H54 (cell line): Measurements from ENCODE around the gene ERN1.
"Not testable (repeated sequence)": the region's sequence is repeated elsewhere in the genome, so short reads cannot be mapped to it uniquely, and the experiment has no call there.

Experiments
- DNase-seq: peaks from one replicate; pipeline ENCODE4 v3.0.0; 2011; ENCODE audit warnings: low spot score, mixed read lengths; ENCODE audit not compliant: insufficient read length
- FAIRE-seq: peaks from 3 replicates; lab custom pipeline; 2011; peaks lifted over from hg19 to GRCh38; lab: Jason Lieb, UNC
- POLR2A ChIP-seq: IDR thresholded peaks from 2 replicates; pipeline ENCODE4 v1.6.1; 2011; ENCODE audit warnings: low read depth, mild to moderate bottlenecking, low read length

ERN1 gene

GRCh38 chr17:64008830-64009229 is 121.1 kb downstream of the ERN1 start:
- no peak for DNase-seq
- FAIRE-seq, result no peak
- TF ChIP-seq POLR2A, result no peak

DNA sequence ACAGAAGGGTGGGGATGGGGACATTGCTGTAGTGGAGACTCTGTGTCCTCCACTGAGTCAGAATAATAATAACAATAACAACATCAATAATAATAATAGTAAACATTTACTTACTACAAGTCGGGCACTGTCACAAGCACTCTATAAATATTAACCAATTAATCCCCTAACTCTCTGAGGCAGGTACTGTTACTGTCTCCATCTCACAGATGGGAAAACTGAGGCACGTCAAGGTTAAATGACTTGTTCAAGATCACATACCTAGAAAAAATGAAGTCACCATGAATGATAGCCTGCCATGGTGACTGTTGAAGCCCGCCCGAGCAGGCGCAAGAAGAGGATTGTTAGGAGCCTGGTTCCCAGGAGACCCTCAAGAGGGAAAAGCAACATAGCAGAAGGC is 121.6 kb downstream of the ERN1 start:
- TF ChIP-seq POLR2A, result no peak
- DNase-seq, result no peak
- FAIRE-seq, result no peak

GRCh38 chr17:64007838-64008282 is 122.1 kb downstream of the ERN1 start:
- DNase-seq, result no peak
- no peak for FAIRE-seq
- no peak for TF ChIP-seq POLR2A

- not testable (repeated sequence) for DNase-seq, FAIRE-seq
Observed at GRCh38 chr17:64007089-64007837, 122.7 kb downstream of the ERN1 start.

DNA sequence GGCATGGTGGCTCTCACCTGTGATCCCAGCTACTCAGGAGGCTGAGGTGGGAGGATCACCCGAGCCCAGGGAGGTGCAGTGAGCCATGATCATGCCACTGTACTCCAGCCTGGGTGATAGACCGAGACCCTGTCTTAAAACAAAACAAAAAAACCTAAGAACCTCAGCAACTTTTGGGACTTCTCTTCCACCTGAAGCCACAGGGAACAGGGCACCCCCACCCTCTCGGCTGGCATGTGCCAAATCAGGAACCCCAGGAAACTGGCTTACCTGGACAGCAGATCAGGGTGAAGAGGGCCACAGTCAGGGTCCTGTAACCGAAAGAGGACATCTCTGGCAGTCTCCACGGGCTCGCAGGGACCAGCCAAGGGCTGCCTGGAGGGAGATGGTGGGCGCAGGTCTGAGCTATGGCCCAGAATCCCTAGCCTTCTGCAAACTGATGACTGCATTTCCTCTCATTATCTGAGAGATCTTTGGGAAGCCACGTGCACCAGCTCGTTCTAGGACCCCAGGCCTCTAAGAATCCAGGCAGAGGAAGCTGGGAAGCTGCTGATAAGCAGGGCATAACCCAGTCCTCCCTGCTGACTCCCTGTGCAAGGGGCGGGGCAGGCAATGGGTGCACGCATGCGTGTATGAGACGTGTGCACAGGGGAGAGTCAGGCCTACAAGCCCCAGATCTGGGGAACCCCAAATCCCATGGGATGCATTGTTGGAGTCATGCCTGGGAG is 123.4 kb downstream of the ERN1 start:
- no peak for TF ChIP-seq POLR2A
- no peak for DNase-seq
- no peak for FAIRE-seq

DNA sequence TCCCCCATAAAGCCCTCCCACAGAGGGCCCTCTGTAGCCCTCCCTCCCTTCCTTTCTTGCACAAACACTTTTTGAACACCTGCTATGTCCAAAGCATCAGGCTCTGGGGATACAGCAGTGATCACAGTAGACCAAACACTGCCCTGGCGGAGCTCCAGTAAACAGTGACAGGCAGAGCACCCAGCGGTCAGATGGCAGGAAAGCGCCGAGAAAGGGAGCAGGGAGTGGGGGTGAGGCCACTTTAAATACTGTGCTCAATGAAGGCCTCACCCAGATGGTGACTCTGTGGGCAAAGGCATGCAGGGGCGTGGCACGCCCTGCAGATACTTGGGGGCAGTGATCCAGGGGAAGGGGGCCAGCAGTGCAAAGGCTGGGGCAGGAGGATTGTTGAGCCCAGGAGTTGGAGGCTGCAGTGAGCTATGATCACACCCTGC is 124.2 kb downstream of the ERN1 start:
- FAIRE-seq (no peak), DNase-seq (no peak)
- no peak for TF ChIP-seq POLR2A

- no peak for TF ChIP-seq POLR2A
- FAIRE-seq (no peak), DNase-seq (no peak)
Observed at GRCh38 chr17:64004903-64005733, 124.8 kb downstream of the ERN1 start.

- no peak for TF ChIP-seq POLR2A
Observed at GRCh38 chr17:64004218-64004770, 125.7 kb downstream of the ERN1 start.

DNA sequence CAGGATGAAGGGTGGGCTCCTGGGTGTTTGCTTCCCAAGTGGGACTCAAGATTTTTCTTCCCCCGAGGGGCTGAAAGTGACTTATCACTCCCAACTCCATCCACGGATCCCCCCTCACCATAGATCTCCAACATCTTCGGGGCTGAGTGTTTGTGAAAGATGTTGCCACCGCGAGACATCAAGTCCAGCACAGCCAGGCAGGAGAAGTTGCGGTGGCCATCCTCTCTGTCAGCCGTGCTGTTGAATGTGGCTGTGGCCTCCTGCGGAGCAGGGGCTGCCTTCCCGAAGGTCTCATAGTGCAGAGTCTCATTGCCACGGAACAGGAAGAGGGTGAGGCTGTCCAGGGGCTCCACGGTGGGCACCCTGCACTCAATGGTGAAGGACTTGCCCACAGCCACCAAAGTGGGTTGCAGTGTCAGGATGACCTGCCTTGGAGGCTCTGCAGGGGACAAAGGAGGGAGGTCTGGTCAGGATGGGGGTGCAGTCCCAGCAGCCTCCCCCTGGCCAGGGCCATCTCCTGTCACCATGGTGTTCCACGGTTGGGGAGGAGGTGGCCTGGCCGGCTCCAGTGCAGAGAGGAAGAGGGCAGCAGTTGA is 126.3 kb downstream of the ERN1 start:
- DNase-seq (no peak), FAIRE-seq (no peak)
- TF ChIP-seq POLR2A, result no peak

More at GRCh38 chr17:64004218-64004770, 125.7 kb downstream of the ERN1 start:
- no peak for FAIRE-seq
- no peak for DNase-seq

DNA sequence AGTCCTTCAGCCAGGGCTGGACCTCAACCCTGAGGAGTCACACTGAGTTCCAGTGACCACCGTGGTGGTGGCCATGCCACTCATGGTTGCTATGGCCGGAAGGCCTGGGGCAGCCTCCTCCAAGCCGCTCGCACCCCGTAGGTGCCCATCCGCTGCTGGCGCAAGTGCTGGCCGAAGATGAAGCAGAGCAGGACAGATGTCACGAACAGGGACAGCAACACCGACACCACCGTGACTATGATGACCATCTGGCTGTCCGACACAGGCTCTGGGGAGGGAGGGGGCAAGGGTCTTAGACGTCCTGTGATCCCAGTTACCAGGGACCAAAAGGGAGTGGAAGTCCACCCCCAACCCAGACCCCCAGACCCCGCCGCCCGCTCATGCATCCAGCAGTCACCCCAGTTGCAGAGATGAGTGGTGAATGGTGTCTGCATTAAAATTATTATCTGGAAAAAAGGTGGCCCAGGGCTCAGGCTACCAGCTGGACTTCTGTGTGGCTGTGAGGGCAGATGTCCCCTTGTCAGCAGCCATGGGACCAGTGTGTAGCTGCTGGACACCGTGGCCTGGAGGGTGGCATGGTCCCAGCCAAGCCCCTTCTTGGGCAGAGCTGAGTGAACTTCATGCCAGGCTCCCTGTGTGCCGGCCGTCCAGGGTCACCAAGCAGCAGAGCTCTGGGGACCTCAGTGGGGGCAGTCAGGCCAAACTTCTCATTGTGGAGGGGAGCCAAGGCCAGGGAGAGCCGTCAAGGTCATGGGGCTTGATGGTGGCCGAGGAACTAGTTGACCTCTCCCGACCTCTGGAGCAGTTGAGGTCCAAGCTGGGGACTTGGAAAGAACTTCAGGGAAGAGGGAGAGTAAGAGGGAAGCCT is 127.1 kb downstream of the ERN1 start:
- no peak for TF ChIP-seq POLR2A
- no peak for DNase-seq
- FAIRE-seq, result no peak

DNA sequence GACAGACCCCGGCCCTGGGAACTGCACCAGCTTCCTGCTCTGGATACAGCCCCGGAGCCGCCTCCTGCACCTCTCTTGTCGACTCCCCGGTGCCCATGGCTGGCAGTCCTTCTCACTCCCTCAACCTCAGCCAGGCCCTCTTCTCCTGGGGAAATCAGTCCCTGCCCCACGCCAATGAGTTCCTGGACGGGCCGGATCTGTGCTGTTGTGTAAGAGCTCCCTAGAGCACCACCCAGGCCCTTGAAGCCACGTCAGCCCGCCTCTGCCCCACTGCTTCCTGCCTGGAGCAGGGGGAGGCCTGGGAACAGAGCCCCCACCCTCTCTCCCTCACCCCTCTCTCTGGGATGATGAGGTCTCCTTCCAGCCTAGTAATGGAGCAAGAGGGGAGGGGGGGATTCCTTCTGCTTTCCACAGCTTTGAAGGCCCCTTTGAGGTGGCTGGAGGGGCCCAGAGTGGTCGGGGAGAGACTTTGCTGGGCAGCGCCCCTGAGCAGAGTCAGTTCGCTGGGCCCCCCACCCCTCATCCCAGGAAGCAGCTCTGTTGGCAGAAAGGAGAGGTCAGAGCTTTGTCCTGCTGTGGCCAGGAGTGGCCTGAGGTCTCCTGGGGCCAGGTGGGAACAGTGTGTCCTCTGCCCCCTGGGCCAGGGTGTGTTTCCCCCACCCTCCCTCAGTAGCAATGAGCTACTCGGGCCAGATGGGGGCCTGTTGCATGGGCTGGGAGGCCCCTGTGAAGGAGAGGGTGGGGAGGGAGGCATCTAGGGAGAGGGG is 128.0 kb downstream of the ERN1 start:
- no peak for TF ChIP-seq POLR2A
- FAIRE-seq (no peak), DNase-seq (no peak)

DNA sequence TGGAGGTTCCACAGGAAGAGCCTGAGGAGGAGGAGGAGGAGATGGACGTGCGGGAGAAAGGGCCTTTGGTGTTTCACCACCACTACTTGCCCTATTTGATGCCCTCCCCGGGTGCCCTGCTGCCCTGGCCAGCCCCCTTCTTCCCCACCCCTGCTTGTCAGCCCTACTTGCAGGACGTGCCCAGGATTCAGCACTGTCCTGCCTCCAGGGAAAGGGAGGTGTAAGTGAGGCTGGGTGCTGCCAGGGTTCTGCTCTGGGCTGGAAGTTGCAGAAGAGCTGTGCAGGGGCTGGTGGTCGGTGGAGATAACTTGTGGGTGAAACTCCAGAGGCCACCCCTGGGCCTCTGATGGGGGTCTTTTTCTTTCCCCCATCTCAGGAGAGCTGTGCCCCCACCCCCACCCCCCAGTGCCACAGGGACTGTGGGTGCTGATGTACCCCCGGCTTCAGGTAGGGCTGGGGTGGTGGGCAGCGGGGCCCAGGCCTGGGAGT is 128.8 kb downstream of the ERN1 start:
- TF ChIP-seq POLR2A, result no peak
- FAIRE-seq (no peak), DNase-seq (no peak)
